Left hindlimb (tissue), 1 donor: ENCODE measurements around the gene RALGAPB.

ENCODE experiments used
- DNase-seq: peaks from one replicate; pipeline ENCODE4 v3.0.0-alpha.2; 2018

RALGAPB gene

GRCh38 chr20:38551056-38551626, 78.5 kb downstream of the RALGAPB start:
- no peak for DNase-seq

- DNase-seq: no peak
Measured at GRCh38 chr20:38554986-38555385, 82.3 kb downstream of the RALGAPB start.

GRCh38 chr20:38555395-38555794, 82.8 kb downstream of the RALGAPB start:
- no peak for DNase-seq

GRCh38 chr20:38557174-38557573, 84.5 kb downstream of the RALGAPB start:
- DNase-seq: no peak

- no peak for DNase-seq
Measured at GRCh38 chr20:38558596-38559360, 86.1 kb downstream of the RALGAPB start.

DNA sequence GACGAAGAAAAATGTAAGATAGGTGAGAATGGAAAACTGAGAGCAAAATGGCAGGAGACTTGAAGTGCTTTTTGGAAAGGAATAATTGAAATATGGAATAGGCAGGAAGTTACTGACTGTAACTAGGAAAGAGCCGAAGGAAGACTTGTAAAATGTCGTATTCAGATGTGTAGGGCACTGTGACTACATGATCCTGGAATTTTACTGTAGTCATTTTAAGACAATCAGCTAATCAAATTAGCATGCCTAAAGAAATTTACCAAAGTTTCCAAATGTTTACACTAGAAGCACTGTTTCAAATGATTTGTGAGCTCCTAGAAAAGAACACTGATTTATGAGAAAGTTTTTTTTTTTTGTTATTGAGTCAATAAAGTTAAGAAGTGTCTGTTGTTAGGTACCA, 87.1 kb downstream of the RALGAPB start:
- no peak for DNase-seq

- DNase-seq: no peak
Measured at GRCh38 chr20:38563802-38564431, 91.3 kb downstream of the RALGAPB start.

GRCh38 chr20:38564680-38565079, 92.0 kb downstream of the RALGAPB start:
- no peak for DNase-seq

- no peak for DNase-seq
Measured at GRCh38 chr20:38566036-38566598, 93.5 kb downstream of the RALGAPB start.

GRCh38 chr20:38569747-38570525, 97.3 kb downstream of the RALGAPB start:
- DNase-seq: no peak

- peak; percentile 44 for DNase-seq
Measured at GRCh38 chr20:38573413-38573812, 100.8 kb downstream of the RALGAPB start.

GRCh38 chr20:38579219-38579910, 106.7 kb downstream of the RALGAPB start:
- no peak for DNase-seq

DNA sequence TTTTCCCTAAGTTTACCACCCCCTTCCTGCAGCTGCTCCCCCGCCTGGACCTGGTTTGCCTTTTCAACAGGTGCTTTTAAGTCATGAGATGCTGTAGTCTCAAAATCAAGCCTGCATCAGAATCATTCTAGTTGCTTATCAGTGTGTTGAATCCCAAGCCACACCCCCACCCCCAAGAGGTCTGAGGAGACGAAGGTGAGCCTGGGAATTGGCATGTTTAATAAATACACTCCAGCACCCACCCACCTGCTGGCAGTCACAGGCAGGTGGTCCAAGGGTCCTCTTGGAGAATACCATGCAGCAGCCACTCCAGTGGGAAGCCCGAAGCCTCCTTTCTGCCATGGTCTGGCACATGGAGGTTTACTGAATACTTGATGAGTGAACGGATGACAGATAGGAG, 107.3 kb downstream of the RALGAPB start:
- no peak for DNase-seq

DNA sequence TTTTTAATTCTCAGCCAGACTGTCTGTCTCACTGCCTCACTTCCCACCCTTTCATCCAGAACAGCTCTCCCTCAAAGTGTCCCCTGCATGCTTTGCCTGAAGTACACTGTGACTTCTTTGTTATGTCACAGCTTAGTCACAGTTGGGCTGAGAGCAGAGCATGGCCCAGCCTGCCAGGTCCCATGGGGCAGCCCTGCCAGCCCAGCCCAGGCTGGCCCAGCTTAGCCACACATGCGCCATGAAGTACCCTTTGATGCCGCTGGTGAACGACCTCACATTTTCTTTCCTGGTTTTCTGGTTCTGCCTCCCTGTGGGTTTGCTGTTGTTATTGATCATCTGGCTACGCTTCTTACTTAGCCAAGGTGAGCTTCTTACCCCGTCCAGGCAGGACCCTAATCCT, 108.4 kb downstream of the RALGAPB start, which contains the start of gene ADIG:
Gene ADIG (plus strand): TSS at position 185 of the 400 bp plus-strand sequence. CDS start 54 bp downstream, at position 239.
- DNase-seq: peak; percentile 39

DNA sequence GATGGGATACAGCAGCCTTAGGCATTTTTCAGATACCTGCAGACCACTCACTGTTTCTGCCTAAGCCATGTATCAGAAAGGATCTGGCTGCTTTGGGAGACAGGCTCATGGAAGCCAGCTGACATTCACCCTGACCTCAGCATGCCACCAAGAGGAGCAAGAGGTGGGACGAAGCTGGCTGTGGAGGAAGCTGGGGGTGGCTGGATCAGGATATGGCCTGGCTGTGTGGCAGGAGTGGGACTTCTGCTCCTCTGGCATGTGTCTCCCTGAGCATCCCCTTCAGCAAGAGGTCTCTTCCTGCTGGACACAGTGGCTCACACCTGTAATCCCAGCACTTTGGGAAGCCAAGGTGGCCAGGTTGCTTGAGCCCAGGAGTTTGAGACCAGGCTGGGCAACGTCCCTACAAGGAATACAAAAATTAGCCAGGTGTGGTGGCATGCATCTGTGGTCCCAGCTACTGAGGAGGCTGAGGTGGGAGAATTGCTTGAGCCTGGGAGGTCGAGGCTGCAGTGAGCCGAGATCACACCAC, 109.3 kb downstream of the RALGAPB start:
- DNase-seq: no peak

- no peak for DNase-seq
Measured at GRCh38 chr20:38583306-38583705, 110.7 kb downstream of the RALGAPB start.

- no peak for DNase-seq
Measured at GRCh38 chr20:38584099-38584763, 111.6 kb downstream of the RALGAPB start.

DNA sequence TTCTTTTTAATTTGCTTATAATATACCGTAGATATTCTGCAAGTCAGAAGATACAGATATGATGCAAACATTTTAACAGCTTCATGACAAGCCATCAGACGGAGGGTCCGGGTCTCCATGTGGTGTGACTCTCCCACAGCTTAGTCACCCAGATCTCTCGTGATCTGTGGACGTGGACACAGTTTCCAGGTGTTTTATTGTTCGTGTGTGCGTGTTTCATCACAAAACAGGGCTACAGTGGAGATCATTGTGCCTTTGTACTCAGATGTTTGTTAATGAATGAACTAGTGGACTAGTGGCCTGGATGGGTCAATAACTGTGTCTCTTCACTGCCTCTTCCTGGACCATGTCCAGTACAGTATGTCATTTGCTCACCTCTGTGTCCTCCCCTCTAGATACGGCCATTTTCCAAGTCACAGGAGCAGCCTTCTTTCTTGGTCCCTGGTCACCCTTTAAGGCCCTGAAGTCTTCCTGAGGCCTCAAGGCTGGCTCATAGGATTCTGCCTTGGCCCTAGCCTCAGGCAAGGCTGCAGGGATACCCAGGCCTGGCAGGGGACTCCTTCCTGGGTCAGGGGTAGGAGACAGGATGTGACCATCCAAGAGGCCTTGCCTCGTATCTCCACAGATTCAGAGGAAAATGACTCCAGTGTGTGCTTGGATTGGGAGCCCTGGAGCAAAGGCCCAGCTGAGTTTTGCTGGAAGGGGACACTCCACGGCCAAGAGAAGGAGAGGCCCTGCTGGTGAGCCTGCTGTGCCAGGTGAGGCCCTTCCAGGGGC, 112.9 kb downstream of the RALGAPB start:
- DNase-seq: no peak

DNA sequence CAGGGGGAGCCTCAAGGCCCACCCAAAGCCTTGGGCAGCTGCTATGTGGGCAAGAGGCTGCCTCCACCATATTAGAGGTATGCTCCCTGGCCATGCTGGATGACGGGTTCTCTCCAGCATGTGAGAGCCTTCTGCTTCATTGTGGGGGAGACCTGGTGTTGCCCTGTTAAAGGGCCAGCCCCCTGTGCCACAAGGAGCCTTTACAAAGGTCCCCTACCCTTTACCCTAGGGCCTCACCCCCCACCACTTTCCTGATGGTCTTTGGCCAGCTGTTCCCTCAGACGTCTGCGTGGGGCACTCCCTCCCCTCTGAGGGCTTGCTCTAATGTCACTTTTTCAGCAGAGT, 113.5 kb downstream of the RALGAPB start:
- no peak for DNase-seq

DNA sequence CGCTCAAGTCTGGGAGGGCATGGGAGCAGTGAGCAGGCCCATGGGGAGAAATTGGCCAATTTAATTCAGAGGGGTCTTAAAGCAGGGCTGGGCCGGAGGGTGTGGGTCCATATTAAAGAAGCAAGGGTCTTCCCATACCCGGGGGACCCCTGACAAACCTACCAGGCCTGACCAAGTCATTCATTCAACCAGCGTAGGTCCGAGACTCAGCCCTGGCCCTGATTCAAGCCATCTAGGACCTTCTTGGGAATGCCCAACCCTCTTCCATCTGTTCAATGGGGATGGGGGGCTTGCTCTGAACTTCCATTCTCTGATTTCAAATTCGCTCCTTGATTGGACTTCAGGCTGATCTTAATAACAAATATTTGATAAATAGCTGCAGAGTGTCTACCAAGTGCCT, 115.7 kb downstream of the RALGAPB start:
- no peak for DNase-seq

GRCh38 chr20:38589351-38589750, 116.7 kb downstream of the RALGAPB start:
- DNase-seq: no peak
